HG03175 (cell line): ENCODE data around the gene PLP2.
"Not testable (repeated sequence)": the region's sequence is repeated elsewhere in the genome, so short reads cannot be mapped to it uniquely, and the experiment has no call there.

ENCODE experiments used
- ATAC-seq: cut with Tn5 transposase; IDR thresholded peaks from one replicate; pipeline ENCODE4 v1.9.1; 2021; ENCODE audit warnings: mild to moderate bottlenecking, moderate library complexity; ENCODE audit not compliant: unreplicated experiment

The PLP2 gene, protein sequence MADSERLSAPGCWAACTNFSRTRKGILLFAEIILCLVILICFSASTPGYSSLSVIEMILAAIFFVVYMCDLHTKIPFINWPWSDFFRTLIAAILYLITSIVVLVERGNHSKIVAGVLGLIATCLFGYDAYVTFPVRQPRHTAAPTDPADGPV

DNA sequence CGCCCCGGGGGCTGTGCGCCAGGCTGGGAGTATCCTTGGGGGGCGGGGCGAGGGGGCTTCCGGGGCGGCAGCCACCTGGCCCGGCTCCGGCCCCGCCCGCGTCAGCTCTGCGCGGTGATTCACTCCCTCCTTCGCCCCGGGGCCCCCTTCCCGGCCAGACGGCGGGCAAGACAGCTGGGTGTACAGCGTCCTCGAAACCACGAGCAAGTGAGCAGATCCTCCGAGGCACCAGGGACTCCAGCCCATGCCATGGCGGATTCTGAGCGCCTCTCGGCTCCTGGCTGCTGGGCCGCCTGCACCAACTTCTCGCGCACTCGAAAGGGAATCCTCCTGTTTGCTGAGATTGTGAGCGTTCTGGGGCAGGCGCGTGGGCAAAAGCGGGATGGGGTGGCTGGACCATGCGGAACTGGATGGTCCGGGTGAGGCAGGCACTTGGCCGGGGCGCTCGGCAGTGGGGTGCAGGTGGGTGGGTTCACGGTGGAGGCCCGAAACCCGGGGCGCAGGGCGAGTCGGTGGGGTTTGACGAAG is at the start of gene PLP2:
Gene PLP2, plus strand, starts transcription at position 147 of the 528 bp plus-strand sequence. Its CDS starts 103 bp downstream, at position 250.
- ATAC-seq = peak; percentile 32

DNA sequence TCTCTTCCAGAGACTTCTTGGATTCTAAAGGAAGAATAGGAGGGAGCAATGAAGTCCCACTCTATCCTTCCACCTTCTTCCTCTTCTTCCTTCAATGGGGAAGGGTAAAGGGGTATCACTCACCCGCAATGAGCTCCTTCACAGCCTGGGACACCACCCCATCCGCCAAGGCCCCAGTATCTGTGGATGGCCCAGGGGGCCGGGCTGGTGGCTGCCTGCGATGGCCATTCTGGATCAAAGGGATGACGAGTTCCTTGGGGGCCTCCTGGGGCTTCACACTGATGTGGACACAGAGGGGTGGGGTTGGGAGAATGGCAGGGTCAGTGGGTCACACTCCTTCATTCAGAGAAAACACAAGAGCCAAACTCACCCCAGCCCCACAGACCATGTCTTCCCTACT is 49.2 kb upstream of the PLP2 start:
- no peak for ATAC-seq

DNA sequence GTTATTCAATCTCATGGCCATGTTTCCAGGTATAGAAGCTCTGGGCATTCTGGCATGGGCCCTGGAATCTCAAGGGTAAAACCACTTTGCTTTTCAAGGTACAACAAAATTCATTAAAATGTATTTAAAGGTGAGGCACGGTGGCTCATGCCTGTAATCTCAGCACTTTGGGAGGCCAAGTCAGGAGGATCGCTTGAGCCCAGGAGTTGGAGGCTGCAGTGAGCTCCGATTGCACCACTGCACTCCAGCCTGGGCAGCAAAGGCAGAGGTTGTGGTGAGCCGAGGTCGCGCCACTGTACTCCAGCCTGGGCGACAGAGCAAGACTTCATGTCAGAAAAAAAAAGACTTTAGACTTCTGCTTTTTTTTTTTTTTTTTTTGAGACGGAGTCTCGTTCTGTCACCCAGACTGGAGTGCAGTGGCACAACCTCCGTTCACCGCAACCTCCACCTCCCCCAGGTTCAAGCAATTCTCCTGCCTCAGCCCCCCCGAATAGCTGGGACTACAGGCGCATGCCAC is 43.9 kb upstream of the PLP2 start:
- not testable (repeated sequence) for ATAC-seq

DNA sequence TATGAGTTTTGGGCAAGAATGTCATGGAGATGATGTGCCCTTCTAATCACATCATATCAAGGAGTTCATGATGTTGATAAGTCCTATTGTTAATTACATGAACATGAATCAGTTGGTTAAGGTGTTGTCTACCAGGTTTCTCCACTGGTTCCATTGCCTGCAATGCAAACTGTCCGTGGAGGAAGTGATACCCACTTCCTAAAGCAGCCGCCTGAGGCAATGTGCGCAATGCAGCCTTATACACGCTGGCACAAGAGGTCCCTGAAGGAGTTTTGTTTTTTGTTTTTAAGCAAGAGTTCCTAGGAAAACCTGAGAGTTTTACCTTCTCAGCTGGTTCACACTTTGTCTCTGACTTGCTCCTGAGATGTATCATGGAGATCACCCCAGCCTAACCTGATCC is 42.3 kb upstream of the PLP2 start:
- no peak for ATAC-seq

DNA sequence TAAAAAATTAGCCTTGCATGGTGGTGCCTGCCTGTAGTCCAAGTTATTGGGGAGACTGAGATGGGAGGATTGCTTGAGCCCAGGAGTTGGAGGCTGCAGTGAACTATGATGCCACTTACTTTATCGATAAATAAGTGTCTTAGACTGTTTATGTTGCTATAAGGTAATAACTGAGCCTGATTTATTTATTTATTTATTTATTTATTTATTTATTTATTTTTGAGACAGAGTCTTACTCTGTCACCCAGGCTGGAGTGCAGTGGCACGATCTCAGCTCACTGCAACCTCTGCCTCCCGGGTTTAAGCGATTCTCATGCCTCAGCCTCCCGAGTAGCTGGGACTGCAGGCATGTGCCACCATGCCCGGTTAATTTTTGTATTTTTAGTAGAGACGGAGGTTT is 39.4 kb upstream of the PLP2 start:
- not testable (repeated sequence) for ATAC-seq

DNA sequence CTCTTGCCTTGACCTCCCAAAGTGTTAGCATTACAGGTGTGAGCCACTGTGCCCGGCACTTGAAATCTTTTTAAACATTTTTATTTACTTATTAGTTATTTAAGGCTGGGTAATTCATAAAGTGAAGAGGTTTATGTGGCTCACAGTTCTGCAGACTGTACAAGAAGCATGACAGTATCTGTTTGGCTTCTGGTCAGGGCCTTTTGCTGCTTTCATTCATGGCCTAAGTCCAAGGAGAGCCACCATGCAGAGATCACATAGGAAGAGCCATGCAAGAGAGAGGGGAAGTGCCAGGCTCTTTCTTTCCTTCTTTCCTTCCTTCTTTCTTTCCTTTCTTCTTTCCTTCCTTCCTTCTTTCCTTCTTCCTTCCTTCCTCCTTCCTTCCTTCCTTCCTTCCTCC is 37.9 kb upstream of the PLP2 start:
- ATAC-seq = no peak

DNA sequence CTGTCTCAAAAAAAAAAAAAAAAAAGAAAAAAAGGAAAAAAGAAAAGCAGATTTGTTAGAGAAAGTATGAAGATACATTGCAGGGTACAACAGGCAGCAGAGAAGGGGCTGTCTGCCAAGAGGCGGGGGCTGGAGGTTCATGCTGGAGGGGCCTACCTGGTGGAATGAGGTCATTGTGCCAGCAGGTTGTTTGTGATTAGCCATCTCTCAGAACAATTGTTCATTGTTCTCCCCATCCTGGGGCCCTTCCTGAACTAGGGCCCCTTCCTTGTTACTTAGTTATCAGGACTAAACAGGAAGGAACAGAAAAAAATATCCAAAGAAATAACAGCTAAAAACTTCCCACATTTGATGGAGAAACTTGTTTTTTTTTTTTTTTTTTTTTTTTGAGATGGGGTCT is 34.2 kb upstream of the PLP2 start:
- ATAC-seq = no peak

DNA sequence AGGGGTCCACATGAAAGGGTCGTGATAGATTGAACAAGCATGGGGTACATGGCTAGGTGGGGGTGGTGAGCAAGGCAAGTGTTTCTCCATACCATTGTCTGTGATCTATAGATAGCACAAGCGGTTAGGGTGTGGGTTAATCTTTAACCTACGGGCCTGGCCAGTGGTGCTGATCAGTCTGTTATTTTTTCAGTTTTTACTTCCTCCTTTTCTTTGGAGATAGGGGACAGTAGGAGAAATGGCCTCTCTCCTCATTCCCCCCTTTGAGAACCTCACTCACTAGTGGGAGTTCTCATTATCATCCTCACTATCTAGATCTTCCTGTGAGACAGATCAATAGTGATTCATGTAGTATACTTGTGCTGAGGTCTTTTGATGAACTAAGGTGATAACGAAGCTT is 32.0 kb upstream of the PLP2 start:
- ATAC-seq = no peak

DNA sequence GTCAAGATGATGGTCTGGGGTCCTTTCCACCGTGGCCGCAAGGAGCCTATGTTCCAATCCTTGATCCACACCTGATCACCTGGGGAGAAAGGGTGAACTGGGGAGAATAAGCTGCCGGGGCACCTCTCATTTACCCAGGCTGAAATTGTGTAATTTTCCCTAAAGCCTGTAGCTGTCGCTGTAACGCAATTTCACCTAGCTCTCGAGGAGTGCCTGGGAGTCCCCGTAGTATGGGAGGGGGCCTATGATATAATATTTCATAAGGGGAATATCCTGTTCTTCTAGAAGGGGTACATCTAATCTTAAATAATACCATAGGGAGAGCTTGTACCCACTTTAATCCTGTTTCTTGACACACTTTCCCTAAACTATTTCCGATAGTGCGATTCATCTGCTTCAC is 29.4 kb upstream of the PLP2 start:
- not testable (repeated sequence) for ATAC-seq

DNA sequence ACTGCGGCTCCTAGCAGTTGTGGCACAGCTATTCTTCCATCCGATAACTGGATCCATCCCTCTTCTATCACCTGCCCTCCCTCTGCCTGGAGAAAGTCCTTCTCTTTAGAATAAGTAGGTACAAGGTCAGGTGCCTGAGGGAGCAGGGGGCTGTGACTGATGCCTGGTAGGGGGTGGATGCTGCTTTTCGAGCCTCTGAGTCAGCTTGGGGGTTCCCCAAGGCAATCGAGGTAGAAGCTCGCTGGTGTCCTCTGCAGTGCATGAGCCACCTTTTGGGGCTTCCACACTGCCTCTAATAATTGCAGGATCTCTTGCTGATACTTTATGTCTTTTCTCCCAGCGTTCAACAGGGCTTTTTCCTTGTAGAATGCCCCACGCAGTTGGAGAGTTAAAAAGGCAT is 28.5 kb upstream of the PLP2 start:
- not testable (repeated sequence) for ATAC-seq

DNA sequence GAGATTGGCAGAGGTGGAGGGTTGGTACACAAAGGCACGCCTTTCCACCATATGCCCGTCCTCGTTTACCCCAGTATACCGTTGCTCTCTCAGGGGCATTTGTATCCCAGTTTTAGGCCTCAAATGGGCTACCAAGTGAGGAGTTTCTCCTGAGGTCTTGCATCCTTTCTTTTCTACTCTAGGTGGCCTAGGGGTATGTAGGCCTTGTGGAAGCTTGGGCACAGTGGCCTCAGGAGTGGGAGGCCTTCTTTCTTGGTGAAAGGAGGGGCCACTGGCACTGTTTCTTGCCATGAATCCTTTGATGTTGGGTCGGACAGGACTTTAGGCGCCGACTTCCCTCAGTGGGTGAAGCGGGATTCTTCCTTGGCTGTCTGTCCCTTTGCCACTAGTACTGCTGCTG is 24.4 kb upstream of the PLP2 start:
- ATAC-seq = no peak

DNA sequence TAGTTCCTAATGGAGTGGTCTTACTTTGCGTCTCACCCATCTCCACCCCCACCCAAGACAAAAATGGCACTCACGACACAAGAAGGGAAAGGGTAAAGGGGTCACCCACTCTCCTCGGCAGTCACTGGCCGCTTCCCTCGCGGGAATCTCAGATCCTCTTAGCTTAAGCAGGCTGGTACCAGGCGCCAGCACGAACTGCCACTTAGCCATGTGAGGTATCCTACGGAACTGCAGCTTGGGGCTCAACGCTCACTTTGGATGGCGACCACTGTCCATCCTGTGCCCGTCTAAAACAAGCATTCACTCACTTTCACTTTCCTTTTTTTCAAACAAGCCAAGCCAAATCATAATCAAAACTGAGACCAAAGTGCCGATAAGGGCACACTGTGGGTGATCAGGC is 23.8 kb upstream of the PLP2 start:
- ATAC-seq = no peak

DNA sequence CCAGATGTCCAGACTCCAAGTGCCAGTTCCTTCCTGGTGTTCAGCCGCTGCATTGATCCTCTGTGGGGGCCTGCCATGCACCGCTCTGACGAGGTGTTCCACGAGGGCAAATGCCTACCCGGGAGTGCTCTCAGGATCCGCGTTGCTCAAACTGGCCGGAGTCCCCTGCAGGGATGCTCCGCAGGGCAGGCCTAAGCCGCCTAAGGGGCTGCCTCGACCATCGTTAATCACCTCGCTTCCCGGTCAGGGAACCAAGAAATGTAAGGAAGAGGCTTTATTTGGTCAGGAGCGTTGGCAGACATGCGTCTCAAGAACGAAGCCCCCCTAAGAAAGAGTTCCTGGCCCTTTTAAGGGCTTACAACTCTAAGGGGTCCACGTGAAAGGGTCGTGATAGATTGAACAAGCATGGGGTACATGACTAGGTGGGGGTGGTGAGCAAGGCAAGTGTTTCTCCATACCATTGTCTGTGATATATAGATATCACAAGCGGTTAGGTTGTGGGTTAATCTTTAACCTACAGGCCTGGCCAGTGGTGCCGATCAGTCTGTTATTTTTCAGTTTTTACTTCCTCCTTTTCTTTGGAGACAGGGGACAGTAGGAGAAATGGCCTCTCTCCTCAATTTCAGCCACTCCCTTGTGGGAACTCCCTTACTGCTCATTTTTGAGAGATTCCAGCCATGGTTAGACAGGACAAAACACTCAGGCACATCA is 23.2 kb upstream of the PLP2 start:
- not testable (repeated sequence) for ATAC-seq

DNA sequence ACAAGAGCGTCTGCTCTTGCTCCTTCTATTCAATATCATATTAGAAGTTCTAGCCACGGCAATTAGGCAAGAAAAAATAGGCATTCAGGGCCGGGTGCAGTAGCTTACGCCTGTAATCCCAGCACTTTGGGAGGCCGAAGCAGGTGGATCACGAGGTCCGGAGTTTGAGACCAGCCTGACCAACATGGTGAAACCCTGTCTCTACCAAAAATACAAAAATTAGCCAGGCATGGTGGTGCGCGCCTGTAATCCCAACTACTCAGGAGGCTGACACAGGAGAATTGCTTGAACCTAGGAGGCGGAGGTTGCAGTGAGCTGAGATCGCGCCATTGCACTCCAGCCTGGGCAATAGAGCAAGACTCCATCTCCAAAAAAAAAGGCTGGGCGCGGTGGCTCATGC is 22.4 kb upstream of the PLP2 start:
- ATAC-seq = not testable (repeated sequence)

DNA sequence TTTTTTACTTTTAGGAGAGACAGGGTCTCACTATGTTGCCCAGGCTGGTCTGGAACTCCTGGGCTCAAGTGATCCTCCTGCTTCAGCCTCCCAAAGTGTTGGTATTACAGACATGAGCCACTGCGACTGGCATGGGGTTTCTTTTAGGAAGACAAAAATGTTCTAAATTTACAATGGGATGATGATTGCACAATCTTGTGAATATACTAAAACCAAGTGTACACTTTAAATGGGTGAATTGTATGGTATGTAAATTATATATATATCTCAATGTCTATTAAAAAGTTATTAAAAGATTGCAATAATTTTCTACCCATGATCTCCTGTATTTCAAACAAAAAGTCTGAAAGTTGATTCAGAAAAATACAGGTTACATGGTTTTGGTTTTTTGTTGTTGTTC is 18.2 kb upstream of the PLP2 start:
- no peak for ATAC-seq

DNA sequence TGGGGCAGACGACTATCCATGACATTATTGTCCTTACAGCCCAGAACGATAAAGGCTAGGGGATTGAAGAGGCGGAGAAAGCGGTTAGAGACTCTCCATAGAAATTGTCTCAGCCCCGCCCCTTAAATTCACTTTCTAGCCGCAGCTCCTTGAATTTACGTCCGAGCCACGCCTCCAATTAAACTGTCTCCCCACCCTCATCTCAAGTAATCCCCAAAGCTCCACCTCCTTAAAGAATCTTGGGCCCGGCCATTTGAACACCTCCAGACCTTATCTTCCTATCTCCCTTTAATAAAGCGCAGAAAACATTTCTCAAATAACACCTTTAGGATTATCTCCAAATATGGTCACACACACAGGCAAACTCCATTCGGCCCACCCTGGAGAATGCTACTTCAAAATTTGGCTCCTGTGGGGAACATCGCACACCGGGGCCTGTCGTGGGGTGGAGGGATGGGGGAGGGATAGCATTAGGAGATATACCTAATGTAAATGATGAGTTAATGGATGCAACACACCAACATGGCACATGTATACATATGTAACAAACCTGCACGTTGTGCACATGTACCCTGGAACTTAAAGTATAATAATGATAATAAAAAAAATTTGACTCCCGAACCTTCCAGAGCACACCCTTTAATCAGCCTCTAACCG is 16.3 kb upstream of the PLP2 start:
- ATAC-seq = peak; percentile 10

DNA sequence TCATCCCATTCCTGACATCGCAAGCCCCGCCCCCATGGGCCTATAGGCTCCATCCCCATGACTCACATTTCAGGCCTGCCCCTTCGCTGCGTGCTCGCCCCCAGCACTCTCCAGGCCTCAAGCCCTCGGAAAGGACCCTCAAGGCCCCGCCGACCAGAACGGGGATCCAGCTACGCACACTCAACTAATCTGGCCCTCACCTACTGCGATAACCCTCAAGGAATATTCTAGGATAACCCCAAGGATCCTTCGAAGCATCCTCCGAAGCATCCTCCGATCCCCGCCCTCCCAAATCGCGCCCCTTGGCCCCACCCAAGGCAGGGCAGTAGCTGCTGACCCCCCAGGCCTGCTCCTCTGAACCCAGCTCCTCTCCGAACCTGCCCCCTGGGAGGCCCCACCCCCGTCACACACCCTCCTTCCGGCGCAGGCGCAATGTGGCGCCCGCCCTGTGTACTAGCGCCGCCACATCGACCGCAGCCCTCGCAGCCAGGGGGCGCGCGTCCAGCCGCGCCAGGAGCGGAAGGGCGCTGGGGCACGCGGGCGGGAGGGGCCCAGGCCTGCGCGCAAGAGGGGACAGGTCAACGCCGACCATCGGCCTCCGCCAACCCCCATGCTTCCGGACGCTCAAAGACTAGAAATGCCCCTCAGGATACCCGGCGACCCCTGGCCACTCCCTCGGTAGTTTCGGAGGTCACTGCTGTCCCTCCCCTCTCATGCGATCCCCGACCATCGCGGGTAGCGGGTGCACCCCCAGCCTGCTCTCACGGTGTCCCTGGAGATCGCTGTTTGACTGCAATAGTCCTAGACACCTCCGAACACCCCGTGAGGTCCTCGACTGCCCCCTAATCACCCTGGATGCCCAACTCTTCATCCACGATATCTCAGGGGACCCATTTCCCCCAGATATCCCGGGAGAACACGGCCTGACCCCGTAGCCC is 15.5 kb upstream of the PLP2 start:
- ATAC-seq = peak; percentile 93

DNA sequence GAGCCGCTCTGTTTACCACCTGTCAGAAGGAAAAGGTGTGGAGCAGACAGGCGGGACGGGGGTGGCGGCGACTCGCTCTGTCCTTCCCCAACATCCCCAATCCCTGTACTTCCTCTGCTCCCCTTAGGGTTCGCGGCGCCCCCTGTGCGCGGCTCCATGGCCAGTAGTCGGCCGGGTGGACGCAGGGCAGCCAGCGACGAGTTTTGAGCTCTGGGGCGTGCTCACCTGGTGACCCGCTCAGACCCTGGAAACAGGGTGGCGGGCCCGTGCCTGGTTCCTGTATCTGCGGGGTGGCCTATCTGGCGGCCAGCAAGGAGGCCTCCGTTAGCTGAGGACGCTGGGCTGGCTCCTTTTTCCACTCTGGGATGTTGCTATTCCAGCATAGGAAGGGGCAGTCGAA is 14.5 kb upstream of the PLP2 start:
- no peak for ATAC-seq

DNA sequence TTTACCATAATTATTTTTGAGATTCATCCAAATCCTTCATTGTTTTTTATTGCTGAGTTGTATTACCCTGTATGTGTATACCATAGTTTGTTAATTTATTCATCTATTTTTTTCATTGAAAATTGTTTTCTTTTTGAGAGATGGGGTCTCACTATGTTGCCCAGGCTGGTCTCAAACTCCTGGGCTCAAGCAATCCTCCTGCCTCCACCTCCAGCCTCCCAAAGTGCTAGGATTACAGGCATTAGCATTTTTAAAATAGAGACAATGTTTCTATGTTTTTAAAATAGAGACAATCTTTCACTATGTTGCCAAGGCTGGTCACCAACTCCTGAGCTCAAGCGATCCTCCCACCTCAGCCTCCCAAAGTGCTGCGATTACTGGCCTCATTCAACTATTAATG is 10.8 kb upstream of the PLP2 start:
- no peak for ATAC-seq

DNA sequence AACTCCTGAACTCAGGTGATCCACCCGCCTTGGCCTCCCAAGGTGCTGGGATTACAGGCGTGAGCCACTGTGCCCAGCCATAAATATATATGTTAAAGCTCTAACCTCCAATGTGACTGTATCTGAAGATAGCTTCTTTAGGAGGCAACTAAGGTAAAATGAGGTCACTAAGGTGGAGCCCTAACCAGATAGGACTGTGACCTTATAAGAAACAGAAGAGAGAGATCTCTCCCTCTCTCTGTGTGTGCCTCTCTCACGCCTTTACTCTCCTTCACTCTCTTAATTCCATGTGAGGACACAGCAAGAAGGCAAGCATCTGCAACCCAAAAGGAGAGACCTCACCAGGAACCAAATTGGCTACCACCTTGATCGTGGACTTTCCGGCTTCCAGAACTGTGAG is 10.1 kb upstream of the PLP2 start:
- ATAC-seq = no peak

DNA sequence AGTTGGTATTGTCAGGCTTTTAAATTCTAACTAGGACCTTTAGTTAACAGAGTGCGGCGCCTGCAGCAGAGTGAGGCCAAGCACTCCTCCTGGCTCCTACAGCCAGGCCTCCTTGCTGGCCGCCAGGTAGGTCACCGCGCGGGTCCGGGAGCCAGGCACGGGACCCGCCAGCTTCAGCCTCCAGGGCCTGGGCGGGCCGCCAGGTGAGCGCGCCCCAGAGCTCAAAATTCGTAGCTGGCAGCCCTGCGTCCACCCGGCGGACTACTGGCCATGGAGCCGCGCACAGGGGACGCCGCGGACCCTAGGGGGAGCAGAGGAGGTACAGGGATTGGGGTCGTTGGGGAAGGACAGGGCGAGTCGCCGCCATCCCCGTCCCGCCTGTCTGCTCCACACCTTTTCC is 9.1 kb upstream of the PLP2 start, which contains the start of gene MAGIX:
Gene MAGIX, plus strand, starts transcription at position 139 of the 400 bp plus-strand sequence. Its CDS starts 132 bp downstream, at position 271.
- ATAC-seq = no peak
